ENCODE data around the gene UBE2H. TPM values are rescaled to one million over a fixed set of nuclear protein-coding genes. Genes with fewer than 3 reads are reported as not detected.

UBE2H gene
- total RNA-seq, 1 experiment from 2014 or later = 58.0 TPM

DNA sequence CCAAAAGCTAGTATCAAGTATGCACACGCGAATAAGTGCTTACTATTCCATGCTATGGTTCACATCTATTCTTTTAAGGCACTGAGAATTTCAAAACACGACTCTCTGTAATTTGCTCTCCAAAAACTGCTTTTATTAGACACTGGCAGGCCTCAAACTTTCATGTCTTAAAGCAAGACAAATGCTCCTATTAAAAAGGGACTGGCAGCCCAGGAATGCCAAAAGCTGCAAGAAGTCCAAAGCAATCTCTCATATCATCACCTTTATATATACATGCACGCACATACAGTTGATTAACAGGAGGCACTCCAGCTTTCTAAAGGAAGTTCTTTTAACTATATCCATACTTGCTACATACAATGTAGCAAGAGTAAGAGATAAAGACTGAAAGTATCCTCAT is 34.8 kb downstream of the UBE2H start:
- CTCF ChIA-PET = no interaction called here
- POLR2A ChIA-PET = interaction anchor here (0.6 to 0.7 kb wide), 2 partner anchors 49 to 75 kb away, joined by 3 to 11 read pairs; no protein-coding TSS in a partner anchor
- in situ Hi-C loops (cut with HindIII; ENCODE audit: low pct_unique_long_range_greater_than_20kb, low sequenced_read_pairs) = no loop called here
- BruUV-seq (replicated peaks) = no TSS peak
- Histone ChIP-seq H3K27ac (ENCODE audit: low read length) (no peak overlapping the region), H3K4me1 (ENCODE audit: control insufficient read depth, insufficient read depth, low read length) (peaks cover 4% of the 10 kb centered on the region; the same call in 1 of the 2 replicates), H3K36me3 (ENCODE audit: control insufficient read depth, insufficient read depth, low read length) (no peaks in the 10 kb centered on the region), H3K27me3 (ENCODE audit: control insufficient read depth, insufficient read depth, low read length) (no peaks in the 10 kb centered on the region), H3K4me3 (ENCODE audit: low read depth in 2 of 2, low read length in 2 of 2) (no peak overlapping the region), H3K9me3 (ENCODE audit: control insufficient read depth, insufficient read depth, low read depth, low read length) (no peaks in the 10 kb centered on the region)
- TF ChIP-seq, protein P1, sequence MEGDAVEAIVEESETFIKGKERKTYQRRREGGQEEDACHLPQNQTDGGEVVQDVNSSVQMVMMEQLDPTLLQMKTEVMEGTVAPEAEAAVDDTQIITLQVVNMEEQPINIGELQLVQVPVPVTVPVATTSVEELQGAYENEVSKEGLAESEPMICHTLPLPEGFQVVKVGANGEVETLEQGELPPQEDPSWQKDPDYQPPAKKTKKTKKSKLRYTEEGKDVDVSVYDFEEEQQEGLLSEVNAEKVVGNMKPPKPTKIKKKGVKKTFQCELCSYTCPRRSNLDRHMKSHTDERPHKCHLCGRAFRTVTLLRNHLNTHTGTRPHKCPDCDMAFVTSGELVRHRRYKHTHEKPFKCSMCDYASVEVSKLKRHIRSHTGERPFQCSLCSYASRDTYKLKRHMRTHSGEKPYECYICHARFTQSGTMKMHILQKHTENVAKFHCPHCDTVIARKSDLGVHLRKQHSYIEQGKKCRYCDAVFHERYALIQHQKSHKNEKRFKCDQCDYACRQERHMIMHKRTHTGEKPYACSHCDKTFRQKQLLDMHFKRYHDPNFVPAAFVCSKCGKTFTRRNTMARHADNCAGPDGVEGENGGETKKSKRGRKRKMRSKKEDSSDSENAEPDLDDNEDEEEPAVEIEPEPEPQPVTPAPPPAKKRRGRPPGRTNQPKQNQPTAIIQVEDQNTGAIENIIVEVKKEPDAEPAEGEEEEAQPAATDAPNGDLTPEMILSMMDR (IDR thresholded peaks at IDR 0.05) = no peak
- TF ChIP-seq, protein P2, sequence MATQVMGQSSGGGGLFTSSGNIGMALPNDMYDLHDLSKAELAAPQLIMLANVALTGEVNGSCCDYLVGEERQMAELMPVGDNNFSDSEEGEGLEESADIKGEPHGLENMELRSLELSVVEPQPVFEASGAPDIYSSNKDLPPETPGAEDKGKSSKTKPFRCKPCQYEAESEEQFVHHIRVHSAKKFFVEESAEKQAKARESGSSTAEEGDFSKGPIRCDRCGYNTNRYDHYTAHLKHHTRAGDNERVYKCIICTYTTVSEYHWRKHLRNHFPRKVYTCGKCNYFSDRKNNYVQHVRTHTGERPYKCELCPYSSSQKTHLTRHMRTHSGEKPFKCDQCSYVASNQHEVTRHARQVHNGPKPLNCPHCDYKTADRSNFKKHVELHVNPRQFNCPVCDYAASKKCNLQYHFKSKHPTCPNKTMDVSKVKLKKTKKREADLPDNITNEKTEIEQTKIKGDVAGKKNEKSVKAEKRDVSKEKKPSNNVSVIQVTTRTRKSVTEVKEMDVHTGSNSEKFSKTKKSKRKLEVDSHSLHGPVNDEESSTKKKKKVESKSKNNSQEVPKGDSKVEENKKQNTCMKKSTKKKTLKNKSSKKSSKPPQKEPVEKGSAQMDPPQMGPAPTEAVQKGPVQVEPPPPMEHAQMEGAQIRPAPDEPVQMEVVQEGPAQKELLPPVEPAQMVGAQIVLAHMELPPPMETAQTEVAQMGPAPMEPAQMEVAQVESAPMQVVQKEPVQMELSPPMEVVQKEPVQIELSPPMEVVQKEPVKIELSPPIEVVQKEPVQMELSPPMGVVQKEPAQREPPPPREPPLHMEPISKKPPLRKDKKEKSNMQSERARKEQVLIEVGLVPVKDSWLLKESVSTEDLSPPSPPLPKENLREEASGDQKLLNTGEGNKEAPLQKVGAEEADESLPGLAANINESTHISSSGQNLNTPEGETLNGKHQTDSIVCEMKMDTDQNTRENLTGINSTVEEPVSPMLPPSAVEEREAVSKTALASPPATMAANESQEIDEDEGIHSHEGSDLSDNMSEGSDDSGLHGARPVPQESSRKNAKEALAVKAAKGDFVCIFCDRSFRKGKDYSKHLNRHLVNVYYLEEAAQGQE (IDR thresholded peaks at IDR 0.05; ENCODE audit: insufficient read depth in 1 of 2, low read depth in 2 of 2, low read length in 1 of 2) = no peak
- TF ChIP-seq TCF7L2 (IDR thresholded peaks at IDR 0.05; ENCODE audit: low read depth, low read length) (no peak), SIN3A (IDR thresholded peaks at IDR 0.05; ENCODE audit: borderline replicate concordance, insufficient read depth, low read depth, low read length) (no peak), POLR2AphosphoS5 (IDR thresholded peaks at IDR 0.05; ENCODE audit: low read depth, low read length) (no peak)
- no peak for ATAC-seq
- DNase-seq (ENCODE audit: low read depth, low spot score) = no peak
- intact Hi-C loops (cut with micrococcal nuclease; ENCODE audit: unreplicated experiment) = no loop called here

DNA sequence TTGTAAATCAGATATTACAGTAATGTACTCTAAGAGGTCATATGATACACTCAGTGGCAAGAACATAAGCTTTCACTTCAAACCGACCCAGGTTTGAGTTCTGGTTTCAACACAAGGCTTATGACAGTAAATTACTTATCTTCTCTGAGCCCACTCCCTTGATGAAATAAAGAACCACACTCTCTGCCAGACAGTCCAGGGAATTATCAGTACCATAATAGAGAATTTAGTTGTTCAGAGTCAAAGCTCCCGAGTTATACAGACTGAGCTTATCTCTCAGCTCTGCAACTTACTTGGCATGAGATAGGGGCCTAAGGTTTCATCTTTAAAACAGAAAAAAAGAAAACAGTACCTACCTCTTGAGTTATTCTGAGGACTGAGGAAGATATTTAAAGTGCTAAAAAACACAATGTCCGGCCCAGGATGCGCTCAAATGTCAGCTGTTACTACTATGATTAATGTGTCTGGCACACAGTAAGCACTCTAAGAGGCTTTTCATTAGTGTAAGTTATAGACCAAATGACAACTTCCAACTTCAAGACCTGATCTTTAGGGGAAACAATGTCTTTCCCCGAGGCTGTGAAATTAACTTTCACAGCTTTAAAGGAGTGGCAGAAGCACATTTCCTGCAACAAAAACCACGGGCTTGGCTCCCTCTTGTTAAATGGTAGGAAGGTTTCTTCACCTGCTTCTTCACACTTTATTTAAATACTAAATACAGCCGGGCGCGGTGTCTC is 38.1 kb downstream of the UBE2H start:
- DNase-seq (ENCODE audit: low read depth, low spot score) (no peak), ATAC-seq (no peak)
- Histone ChIP-seq H3K27me3 (ENCODE audit: control insufficient read depth, insufficient read depth, low read length) (no peaks in the 10 kb centered on the region), H3K27ac (ENCODE audit: low read length) (no peak overlapping the region), H3K36me3 (ENCODE audit: control insufficient read depth, insufficient read depth, low read length) (no peaks in the 10 kb centered on the region), H3K4me3 (ENCODE audit: low read depth in 2 of 2, low read length in 2 of 2) (no peak overlapping the region), H3K4me1 (ENCODE audit: control insufficient read depth, insufficient read depth, low read length) (peaks cover 4% of the 10 kb centered on the region; the same call in 1 of the 2 replicates), H3K9me3 (ENCODE audit: control insufficient read depth, insufficient read depth, low read depth, low read length) (no peaks in the 10 kb centered on the region)
- in situ Hi-C loops (cut with HindIII; ENCODE audit: low pct_unique_long_range_greater_than_20kb, low sequenced_read_pairs) (no loop called here), intact Hi-C loops (cut with micrococcal nuclease; ENCODE audit: unreplicated experiment) (no loop called here)
- TF ChIP-seq POLR2AphosphoS5 (IDR thresholded peaks at IDR 0.05; ENCODE audit: low read depth, low read length) (no peak), SIN3A (IDR thresholded peaks at IDR 0.05; ENCODE audit: borderline replicate concordance, insufficient read depth, low read depth, low read length) (no peak), TCF7L2 (IDR thresholded peaks at IDR 0.05; ENCODE audit: low read depth, low read length) (no peak)
- TF ChIP-seq, protein P1 (IDR thresholded peaks at IDR 0.05) = no peak
- TF ChIP-seq, protein P2 (IDR thresholded peaks at IDR 0.05; ENCODE audit: insufficient read depth in 1 of 2, low read depth in 2 of 2, low read length in 1 of 2) = no peak
- no TSS peak for BruUV-seq (replicated peaks)
- POLR2A ChIA-PET = no interaction called here
- CTCF ChIA-PET = interaction anchor here (0.5 to 0.6 kb wide), 3 partner anchors 65 to 257 kb away, joined by 3 to 5 read pairs (median 4); no protein-coding TSS in a partner anchor

All from Panc1 (cell line).